HEK293 (cell line): ENCODE data around the gene FCRL4.

ENCODE experiments used
- CTCF ChIA-PET: fragments of 350-600 bp; formaldehyde crosslinking; extraction: SDS; loops from one replicate; lab custom pipeline; 2021; ENCODE audit warnings: antibody characterized with exemption; lab: Yijun Ruan, JAX
- POLR2A ChIA-PET: fragments of 300-600 bp; formaldehyde crosslinking; extraction: SDS; loops from one replicate; lab custom pipeline; 2020; ENCODE audit warnings: antibody characterized with exemption, inconsistent platforms; lab: Yijun Ruan, JAX
- H3K27ac ChIP-seq: fragments of 200-500 bp; sonication (Bioruptor generic); 2 replicates; pipeline ENCODE4 v1.5.1; 2014; ENCODE audit warnings: low read depth, low read length, control low read depth, inconsistent platforms; ENCODE audit errors: extremely low read depth
- H3K36me3 ChIP-seq, 2 experiments: fragments of 200-500 bp in 1 of 2; sonication (Bioruptor generic) in 1 of 2; 1 replicate in 1 of 2; 2 replicates in 1 of 2; pipeline ENCODE4 v1.5.1; 2014 to 2017; ENCODE audit warnings: inconsistent platforms in 2 of 2, low read length in 2 of 2; ENCODE audit not compliant: control insufficient read depth in 2 of 2, insufficient read depth in 1 of 2
- H3K4me1 ChIP-seq: fragments of 200-500 bp; sonication (Bioruptor generic); 2 replicates; pipeline ENCODE4 v1.5.1; 2014; ENCODE audit warnings: mild to moderate bottlenecking, low read length, inconsistent platforms; ENCODE audit not compliant: control insufficient read depth, insufficient read depth
- H3K4me3 ChIP-seq: 2 replicates; pipeline ENCODE4 v1.5.1; 2011; ENCODE audit warnings: low read depth, mild to moderate bottlenecking, control low read depth, low read length, moderate library complexity
- H3K9me3 ChIP-seq: fragments of 200-500 bp; sonication (Bioruptor generic); 2 replicates; pipeline ENCODE4 v1.5.1; 2014; ENCODE audit warnings: low read depth, low read length, inconsistent platforms; ENCODE audit not compliant: control insufficient read depth, insufficient read depth
- GLIS2 ChIP-seq: fragments of 450-650 bp; formaldehyde crosslinking; IDR thresholded peaks from 2 replicates; pipeline ENCODE4 v1.5.1; 2016; ENCODE audit warnings: missing biosample characterization, missing genetic modification characterization
- ZEB2 ChIP-seq: fragments of 450-650 bp; formaldehyde crosslinking; IDR thresholded peaks from 2 replicates; pipeline ENCODE4 v1.5.1; 2016; ENCODE audit warnings: missing biosample characterization, missing genetic modification characterization
- ZNF335 ChIP-seq: fragments of 450-650 bp; formaldehyde crosslinking; conservative IDR thresholded peaks from 2 replicates; pipeline ENCODE4 v1.5.1; 2016; ENCODE audit warnings: missing biosample characterization, missing genetic modification characterization
- TF ChIP-seq, protein P1 (sequence below): fragments of 450-650 bp; formaldehyde crosslinking; IDR thresholded peaks from 2 replicates; pipeline ENCODE4 v1.5.1; 2016; ENCODE audit warnings: missing biosample characterization, missing genetic modification characterization

FCRL4 gene

DNA sequence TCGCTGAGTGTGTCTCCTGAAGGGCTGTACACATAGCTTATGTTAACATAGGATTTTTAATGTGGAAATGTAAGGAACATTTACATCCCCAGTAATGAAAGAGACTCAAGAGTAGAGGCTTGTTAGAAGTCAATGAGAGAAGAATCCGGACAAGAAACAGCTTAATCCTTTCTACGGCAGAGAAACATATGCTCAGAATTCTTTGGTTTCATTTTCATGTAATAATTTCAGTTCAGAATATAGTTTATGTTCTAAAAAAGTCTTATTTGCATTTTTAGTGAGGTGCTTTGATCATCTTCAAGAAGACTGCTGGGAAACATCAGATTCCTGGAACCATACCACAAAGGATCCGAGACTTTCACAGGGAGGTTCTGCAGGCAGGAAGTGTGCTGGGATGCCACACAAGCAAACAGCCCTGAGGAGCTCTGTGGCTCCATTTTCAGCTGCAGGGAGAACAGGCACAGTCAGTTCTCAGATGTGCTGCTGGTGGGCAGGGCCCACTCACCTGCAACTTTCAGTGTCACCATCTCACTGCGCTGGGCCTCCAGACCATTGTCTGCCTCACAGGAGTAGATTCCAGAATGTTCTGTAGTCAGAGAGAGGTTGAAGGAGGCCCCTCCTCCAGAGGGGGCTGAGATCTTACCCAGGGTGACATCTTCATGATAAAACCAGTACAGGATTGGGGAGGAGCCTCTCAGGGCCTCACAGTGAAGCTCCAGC, 74.0 kb downstream of the FCRL4 start:
- Histone ChIP-seq H3K9me3 (no peaks in the 10 kb centered on the region), H3K36me3 (no peaks in the 10 kb centered on the region), H3K4me3 (no peak overlapping the region), H3K4me1 (no peaks in the 10 kb centered on the region), H3K27ac (no peak overlapping the region)
- ChIA-PET POLR2A (no interaction called here), CTCF (interaction anchor here (0.7 to 1.6 kb wide), 3 partner anchors 18 to 56 kb away, joined by 3 to 6 read pairs (median 5); no protein-coding TSS in a partner anchor)
- TF ChIP-seq GLIS2 (tag by site-specific recombination): no peak
- TF ChIP-seq, protein P1, sequence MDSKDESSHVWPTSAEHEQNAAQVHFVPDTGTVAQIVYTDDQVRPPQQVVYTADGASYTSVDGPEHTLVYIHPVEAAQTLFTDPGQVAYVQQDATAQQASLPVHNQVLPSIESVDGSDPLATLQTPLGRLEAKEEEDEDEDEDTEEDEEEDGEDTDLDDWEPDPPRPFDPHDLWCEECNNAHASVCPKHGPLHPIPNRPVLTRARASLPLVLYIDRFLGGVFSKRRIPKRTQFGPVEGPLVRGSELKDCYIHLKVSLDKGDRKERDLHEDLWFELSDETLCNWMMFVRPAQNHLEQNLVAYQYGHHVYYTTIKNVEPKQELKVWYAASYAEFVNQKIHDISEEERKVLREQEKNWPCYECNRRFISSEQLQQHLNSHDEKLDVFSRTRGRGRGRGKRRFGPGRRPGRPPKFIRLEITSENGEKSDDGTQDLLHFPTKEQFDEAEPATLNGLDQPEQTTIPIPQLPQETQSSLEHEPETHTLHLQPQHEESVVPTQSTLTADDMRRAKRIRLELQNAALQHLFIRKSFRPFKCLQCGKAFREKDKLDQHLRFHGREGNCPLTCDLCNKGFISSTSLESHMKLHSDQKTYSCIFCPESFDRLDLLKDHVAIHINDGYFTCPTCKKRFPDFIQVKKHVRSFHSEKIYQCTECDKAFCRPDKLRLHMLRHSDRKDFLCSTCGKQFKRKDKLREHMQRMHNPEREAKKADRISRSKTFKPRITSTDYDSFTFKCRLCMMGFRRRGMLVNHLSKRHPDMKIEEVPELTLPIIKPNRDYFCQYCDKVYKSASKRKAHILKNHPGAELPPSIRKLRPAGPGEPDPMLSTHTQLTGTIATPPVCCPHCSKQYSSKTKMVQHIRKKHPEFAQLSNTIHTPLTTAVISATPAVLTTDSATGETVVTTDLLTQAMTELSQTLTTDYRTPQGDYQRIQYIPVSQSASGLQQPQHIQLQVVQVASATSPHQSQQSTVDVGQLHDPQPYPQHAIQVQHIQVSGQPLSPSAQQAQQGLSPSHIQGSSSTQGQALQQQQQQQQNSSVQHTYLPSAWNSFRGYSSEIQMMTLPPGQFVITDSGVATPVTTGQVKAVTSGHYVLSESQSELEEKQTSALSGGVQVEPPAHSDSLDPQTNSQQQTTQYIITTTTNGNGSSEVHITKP (tag by site-specific recombination): no peak
- no peak for TF ChIP-seq ZNF335 (tag by site-specific recombination)
- TF ChIP-seq ZEB2: no peak
